ENCODE measurements around the gene COA1. TPM values are rescaled to one million over a fixed set of nuclear protein-coding genes. Genes with fewer than 3 reads are reported as not detected.
A peak's percentile ranks its signal among the peaks of the same experiment; 100 is the strongest.

Gene COA1
- polyA plus RNA-seq, 2 of the 4 experiments (the other 2 are of a cell fraction) = 57.5 to 91.4 TPM

GRCh38 chr7:43727003-43727402 lies 2.3 kb downstream of the COA1 start:
- peaks cover 7% of the 10 kb centered on the region; the same call in 2 of the 3 replicates for H3K4me1 ChIP-seq
- H3K9me3 ChIP-seq = no peaks in the 10 kb centered on the region
- WGBS (ENCODE audit: missing lambda C conversion rate) = 91% methylated on average over 5 of the region's 5 CpGs
- no peak for TF ChIP-seq GATA3 (IDR thresholded peaks at IDR 0.05; ENCODE audit: borderline replicate concordance)
- TF ChIP-seq ZFP36 (IDR thresholded peaks at IDR 0.05; ENCODE audit: borderline replicate concordance, partially characterized antibody) = peak; percentile 40
- no peak overlapping the region for H3K4me3 ChIP-seq
- ATAC-seq (no peak), DNase-seq (ENCODE audit: low read depth in 1 of 2, low spot score in 1 of 2) (no peak), FAIRE-seq (no peak)
- ChIA-PET CTCF (interaction anchor here (4.8 kb wide), 1 partner anchor 111 kb away, joined by 51 read pairs; no protein-coding TSS in a partner anchor), POLR2A (interaction anchor here (1.2 kb wide), 1 partner anchor 144 kb away, joined by 3 read pairs; the partner anchor contains the start of gene STK17A)
- peak overlapping the region; percentile 74; the same call in 1 of the 3 replicates for H3K4me2 ChIP-seq
- H3K27ac ChIP-seq = no peak overlapping the region

DNA sequence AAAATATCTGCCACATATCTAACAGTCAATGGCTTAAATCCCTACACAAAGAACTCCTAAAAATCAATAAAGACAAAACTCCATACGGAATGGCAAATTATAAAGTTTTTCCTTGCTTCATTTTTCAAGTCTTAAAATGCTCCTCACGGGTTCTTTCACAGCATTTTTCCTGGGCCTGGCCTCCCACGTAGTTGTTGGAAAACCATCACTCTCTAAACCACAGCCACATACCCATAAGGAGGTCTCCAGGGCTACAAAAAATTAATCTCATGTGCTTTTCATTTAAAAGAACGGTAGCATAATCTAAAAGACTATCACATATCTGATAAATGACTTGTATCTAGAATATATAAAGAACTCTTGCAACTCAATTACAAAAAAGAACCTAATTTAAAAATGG lies 2.9 kb downstream of the COA1 start:
- no peak overlapping the region for H3K4me2 ChIP-seq
- CTCF ChIA-PET = interaction anchor here (1.2 kb wide), 1 partner anchor 144 kb away, joined by 6 read pairs; the partner anchor contains the start of gene STK17A

GRCh38 chr7:43725251-43725650 lies 4.1 kb downstream of the COA1 start:
- CTCF ChIA-PET = interaction anchor here (1.1 to 1.2 kb wide), 2 partner anchors 113 to 143 kb away, joined by 6 read pairs; partner anchors contain the start of gene STK17A
- peaks cover 10% of the 10 kb centered on the region for H3K4me1 ChIP-seq
- no peak for TF ChIP-seq ZFP36 (IDR thresholded peaks at IDR 0.05; ENCODE audit: borderline replicate concordance, partially characterized antibody)
- no peak for TF ChIP-seq ZSCAN20 (CRISPR knock-in tag; IDR thresholded peaks at IDR 0.05)
- TF ChIP-seq CBX8 (IDR thresholded peaks at IDR 0.05) = no peak
- WGBS (ENCODE audit: missing lambda C conversion rate) = 98% methylated on average over 3 of the region's 3 CpGs
- H3K27ac ChIP-seq = no peak overlapping the region
- POLR2A ChIA-PET = interaction anchor here (0.7 kb wide), 1 partner anchor 793 kb away, joined by 5 read pairs; the partner anchor contains the start of gene PSMA2
- no peaks in the 10 kb centered on the region for H3K9me3 ChIP-seq
- FAIRE-seq (no peak), ATAC-seq (no peak), DNase-seq (ENCODE audit: low read depth in 1 of 2, low spot score in 1 of 2) (no peak)
- H3K4me2 ChIP-seq = no peak overlapping the region
- H3K4me3 ChIP-seq = no peak overlapping the region

More for the DNA sequence above, 2.9 kb downstream of the COA1 start:
- Histone ChIP-seq H3K4me1 (peaks cover 7% of the 10 kb centered on the region; the same call in 2 of the 3 replicates), H3K4me3 (no peak overlapping the region), H3K27ac (no peak overlapping the region), H3K9me3 (no peaks in the 10 kb centered on the region)
- ATAC-seq = no peak
- 87% methylated on average over 4 of the region's 4 CpGs for WGBS (ENCODE audit: missing lambda C conversion rate)
- POLR2A ChIA-PET = no interaction called here
- TF ChIP-seq HOXB5 (CRISPR knock-in tag; IDR thresholded peaks at IDR 0.05) (no peak), JUNB (IDR thresholded peaks at IDR 0.05) (no peak), CBX2 (IDR thresholded peaks at IDR 0.05; ENCODE audit: borderline replicate concordance, low read depth) (no peak), MAZ (IDR thresholded peaks at IDR 0.05; ENCODE audit: borderline replicate concordance, low read depth, low read length) (no peak), NPAS2 (CRISPR knock-in tag; IDR thresholded peaks at IDR 0.05; ENCODE audit: borderline replicate concordance) (no peak), CEBPB (IDR thresholded peaks at IDR 0.05) (no peak), GATA3 (IDR thresholded peaks at IDR 0.05; ENCODE audit: borderline replicate concordance) (no peak), FOSL2 (IDR thresholded peaks at IDR 0.05) (no peak), FOSL2 (CRISPR knock-in tag; IDR thresholded peaks at IDR 0.05) (no peak), ZFP36 (IDR thresholded peaks at IDR 0.05; ENCODE audit: borderline replicate concordance, partially characterized antibody) (no peak), KDM1A (IDR thresholded peaks at IDR 0.05; ENCODE audit: low read depth) (no peak), E2F6 (IDR thresholded peaks at IDR 0.05; ENCODE audit: borderline replicate concordance, low read depth) (no peak), RFX5 (IDR thresholded peaks at IDR 0.05) (no peak), JUN (IDR thresholded peaks at IDR 0.05) (no peak)
- TF ChIP-seq, protein P1, sequence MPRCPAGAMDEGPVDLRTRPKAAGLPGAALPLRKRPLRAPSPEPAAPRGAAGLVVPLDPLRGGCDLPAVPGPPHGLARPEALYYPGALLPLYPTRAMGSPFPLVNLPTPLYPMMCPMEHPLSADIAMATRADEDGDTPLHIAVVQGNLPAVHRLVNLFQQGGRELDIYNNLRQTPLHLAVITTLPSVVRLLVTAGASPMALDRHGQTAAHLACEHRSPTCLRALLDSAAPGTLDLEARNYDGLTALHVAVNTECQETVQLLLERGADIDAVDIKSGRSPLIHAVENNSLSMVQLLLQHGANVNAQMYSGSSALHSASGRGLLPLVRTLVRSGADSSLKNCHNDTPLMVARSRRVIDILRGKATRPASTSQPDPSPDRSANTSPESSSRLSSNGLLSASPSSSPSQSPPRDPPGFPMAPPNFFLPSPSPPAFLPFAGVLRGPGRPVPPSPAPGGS (IDR thresholded peaks at IDR 0.05) = no peak
- TF ChIP-seq, protein P2, sequence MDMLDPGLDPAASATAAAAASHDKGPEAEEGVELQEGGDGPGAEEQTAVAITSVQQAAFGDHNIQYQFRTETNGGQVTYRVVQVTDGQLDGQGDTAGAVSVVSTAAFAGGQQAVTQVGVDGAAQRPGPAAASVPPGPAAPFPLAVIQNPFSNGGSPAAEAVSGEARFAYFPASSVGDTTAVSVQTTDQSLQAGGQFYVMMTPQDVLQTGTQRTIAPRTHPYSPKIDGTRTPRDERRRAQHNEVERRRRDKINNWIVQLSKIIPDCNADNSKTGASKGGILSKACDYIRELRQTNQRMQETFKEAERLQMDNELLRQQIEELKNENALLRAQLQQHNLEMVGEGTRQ (IDR thresholded peaks at IDR 0.05) = no peak
- TF ChIP-seq, protein P3, sequence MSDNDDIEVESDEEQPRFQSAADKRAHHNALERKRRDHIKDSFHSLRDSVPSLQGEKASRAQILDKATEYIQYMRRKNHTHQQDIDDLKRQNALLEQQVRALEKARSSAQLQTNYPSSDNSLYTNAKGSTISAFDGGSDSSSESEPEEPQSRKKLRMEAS (IDR thresholded peaks at IDR 0.05) = no peak
- no peak for DNase-seq (ENCODE audit: low read depth in 1 of 2, low spot score in 1 of 2)
- no peak for FAIRE-seq

Data from A549 (cell line).